HG02973 (cell line): ENCODE results near the gene MARCHF3.
"Not testable (repeated sequence)": the region's sequence is repeated elsewhere in the genome, so short reads cannot be mapped to it uniquely, and the experiment has no call there.

Experiments used
- ATAC-seq: cut with Tn5 transposase; IDR thresholded peaks from one replicate; pipeline ENCODE4 v1.9.1; 2021; ENCODE audit warnings: moderate library complexity; ENCODE audit not compliant: unreplicated experiment

Gene MARCHF3

DNA sequence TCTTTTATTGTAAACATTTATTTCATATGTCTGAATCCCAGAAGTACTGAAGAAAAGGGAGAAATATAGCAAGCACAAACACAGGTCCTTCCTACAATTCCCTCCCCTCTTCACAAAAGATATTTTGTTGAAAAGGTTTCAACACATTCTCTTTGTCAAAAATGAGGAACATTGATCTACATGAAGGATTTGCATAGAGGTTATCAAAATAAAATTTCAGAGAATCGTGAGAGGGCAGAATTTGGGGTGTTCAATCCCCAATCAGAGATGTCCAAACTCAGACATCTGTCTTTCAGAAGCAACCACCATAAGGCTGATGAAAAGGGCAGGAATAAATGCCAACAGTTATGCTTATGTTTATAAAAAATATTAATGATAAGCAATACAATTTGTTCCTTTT lies 69.2 kb downstream of the MARCHF3 start:
- no peak for ATAC-seq

DNA sequence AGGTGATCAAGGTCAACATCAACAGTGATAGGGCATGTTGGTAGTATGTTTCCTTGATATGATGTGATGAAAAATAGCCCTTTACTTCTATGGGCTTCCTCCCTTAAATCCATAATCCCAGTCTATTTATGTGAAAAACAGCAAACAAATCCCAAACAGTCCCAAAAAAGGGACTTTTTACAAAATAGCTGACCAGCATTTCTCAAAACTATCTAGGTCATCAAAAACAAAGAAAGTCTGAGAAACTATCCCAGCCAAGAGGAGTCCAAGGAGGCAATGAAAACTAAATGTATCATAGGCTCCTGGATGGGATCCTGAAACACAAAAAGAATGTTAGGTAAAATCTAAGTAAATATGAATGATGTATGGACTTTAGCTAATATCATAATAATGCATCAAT lies 71.2 kb downstream of the MARCHF3 start:
- ATAC-seq, result no peak

DNA sequence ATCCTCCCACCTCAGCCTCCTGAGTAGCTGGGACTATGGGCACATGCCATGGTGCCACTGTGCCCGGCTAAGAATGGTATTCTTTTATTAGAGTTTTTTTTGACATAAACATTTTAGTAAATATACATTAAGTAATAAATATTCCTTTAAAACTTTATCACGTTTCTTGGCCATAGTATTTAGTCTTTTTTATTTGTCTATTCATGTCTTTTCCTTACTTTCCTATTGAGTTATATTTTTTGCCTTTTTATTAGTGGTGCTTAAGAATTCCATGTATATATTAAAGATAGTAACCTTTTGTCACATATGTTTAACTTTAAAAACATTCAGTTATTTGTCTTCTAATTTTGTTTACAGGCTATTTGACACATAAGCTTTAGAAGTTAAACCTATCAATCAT lies 73.4 kb downstream of the MARCHF3 start:
- no peak for ATAC-seq

DNA sequence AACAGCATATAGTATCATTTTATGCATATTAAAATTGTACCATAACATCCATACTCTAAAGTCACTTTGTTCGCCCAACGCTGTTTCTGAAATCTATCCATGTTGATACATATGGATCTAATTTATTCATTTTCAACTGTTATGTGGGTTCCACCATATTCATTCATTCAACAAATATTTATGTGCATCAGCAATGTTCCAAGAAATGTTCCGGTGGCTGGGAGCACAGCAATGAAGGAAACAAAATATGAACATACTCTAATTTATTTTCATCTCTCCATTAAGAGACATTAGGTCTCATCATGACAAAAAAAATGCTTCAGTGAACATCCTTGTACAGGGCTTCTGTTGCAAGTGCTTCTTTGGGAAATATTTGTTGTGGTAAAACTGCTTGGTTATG lies 75.4 kb downstream of the MARCHF3 start:
- ATAC-seq, result no peak

DNA sequence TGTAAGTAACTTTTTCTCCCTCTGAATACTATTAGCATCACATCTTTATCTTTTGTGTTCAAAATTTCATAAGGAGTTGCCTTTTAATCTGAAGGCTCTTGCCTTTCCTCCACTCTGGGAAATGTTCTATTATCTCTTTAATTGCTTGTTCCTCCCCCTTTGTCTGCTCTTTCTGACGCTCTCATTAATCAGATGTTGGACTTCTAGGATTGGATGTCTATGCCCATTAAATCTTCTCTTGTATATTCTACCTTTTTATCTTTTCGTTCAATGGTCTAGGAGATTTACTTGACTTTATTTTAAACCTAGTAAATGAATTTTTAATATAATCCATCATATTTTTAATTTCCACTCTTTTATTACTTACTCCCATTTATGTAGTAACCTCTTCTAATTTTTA lies 76.7 kb downstream of the MARCHF3 start:
- no peak for ATAC-seq

DNA sequence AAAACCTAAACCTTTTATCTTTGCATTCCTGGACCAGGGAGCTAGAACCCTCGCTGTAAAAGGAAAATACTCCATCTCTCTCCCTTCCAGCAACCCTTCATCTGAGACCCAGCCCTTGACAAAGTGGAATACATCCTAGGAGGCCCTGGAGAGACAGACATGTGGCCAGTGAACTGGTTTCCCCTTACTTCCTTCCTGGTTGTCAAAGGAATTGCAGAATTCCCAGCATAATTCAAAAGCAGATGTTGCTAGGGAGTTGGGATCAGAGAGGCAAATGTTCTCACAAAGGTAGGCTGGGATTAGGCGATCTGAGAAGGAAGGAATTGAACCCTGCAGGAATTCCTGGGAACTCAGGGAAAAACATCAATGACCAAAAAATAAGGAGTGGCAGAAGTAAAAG lies 80.9 kb downstream of the MARCHF3 start:
- ATAC-seq, result no peak

DNA sequence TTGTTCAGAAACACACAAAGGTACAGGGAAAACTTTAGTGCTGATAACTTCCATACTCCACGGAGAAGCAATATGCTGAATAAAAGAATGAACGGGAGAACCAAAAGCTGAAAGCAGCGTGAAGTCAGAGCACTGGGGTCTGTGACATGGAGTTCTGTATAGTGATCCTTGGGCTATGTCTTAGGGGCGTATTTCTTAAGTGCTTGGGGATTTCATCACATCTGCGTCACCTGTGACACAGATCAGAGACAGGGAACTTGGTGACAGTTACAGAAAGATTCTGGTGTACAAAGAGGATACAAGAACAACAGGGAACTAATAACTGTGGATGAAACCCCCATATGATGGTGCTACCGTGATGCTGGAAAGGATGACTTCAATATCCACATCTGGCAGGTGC lies 81.9 kb downstream of the MARCHF3 start:
- no peak for ATAC-seq

DNA sequence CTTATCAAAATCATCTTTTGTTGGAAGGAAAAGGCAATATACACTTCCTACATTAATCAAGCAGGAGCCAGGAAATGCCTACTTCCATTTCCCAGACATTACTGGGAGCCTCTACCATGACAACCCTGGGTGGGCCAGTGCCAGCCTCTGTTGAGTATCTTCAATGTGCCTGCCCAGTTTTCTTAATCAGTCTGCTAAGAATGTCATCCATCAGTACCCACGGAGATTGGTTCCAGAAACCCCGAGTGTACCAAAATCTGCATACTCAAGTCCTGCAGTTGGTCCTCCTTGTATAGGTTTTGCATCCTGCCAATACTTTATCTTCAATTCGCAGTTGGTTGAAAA lies 82.4 kb downstream of the MARCHF3 start:
- ATAC-seq, result peak; percentile 11

DNA sequence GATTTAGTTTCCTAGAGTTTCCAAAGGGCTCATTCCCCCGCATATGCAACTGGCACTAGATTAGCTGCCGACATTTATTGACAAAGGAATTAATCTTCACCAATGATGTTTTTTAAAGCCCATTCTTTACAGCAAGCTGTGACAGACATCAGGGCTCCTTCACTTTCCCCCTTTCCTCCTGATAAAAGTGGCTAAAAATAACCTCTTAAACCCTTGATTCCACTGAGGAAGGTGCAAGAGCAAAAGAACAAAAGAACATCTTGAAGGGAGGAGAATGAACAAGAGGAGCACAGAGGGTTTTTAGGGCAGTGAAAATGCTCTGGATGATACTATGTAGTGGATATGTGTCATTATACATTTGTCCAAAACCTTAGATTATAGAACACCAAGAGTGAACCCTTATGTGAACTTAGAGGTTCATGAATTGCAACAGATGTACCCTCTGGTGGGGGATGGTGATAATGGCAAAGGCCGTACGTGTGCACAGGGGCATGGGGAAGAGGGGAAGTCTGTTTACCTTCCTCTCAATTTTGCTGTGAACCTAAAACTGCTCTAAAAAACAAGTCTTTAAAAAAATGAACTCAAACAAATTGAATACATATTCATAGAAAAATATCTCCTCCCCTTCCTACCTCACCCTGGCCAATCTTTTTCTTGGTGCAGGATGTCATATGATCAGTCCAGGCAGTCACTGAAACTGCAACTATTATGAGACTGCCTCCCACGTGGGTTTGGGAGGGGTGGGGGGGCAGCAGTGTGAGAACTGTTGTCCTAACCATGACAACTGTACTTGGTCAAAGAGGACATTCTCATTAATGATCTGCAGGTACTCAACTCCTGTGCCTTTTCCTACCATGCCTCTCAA lies 83.0 kb downstream of the MARCHF3 start:
- peak; percentile 97 for ATAC-seq

DNA sequence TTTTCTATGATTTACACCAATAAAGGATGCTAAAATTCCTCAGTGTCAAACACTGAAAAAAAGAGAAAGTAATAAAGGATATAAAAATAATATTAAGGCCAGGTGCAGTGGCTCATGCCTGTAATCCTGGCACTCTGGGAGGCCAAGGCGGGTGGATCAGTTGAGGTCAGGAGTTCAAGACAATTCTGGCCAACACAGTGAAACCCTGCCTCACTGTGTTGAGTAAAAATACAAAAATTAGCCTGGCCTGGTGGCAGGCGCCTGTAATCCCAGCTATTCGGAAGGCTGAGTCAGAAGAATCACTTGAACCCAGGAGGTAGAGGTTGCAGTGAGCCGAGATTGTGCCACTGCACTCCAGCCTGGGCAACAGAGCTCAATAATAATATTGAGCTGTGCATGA lies 87.5 kb downstream of the MARCHF3 start:
- not testable (repeated sequence) for ATAC-seq

DNA sequence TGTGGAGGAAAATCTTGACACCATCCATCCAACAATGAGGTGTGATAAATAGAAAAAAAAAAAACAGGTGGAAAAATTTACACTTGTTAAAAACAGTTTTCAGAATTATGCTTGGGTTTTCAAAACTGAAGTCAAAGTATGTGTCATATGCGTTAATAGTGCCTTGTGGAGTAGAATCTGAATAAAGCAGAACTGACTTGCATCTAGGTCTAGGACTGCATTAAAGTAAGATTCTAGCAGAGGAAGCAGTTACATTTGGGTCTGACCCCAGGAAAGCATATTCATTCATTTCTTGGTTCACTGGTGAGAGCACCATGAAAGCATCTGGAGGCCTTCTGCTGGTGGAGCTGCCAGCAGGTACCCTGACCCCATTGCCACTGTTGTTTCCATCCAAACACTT lies 89.0 kb downstream of the MARCHF3 start:
- ATAC-seq, result no peak

DNA sequence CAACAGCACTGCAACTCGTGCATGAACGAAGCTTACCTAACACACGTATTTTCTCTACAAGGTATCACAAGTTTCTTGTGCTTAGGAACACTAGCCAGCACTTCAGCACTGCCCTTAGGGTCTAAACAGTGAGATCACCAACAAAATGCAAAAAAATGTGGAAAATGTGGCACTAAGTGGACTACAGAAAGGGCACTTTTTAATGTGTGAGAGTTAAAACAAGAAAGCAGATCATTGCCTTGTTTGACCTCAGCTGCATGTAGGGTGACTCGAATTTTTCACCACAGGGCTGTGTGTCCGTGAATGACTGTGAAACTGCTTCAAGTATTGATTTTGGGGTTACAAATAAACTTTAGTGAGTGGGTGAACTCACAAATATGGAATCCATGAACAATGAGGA lies 90.5 kb downstream of the MARCHF3 start:
- no peak for ATAC-seq

DNA sequence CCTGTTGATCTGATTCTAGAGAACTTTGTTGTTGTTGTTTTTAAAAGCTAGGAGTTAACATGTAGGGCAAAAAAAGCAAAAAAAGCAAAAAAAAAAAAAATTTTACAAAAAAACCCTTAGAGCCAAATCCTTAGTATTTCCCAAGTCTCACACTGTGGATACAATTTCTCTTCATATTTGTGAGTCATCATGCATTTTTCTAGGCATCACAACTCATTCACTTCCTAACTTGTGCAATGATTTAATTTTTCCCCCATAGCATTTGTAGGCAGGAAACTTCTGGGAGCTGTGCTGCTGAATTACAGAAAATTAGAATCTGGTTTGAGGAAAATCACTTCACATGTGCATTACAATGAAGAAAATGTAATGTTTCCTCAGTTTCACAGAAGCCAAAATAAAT lies 91.9 kb downstream of the MARCHF3 start:
- no peak for ATAC-seq

DNA sequence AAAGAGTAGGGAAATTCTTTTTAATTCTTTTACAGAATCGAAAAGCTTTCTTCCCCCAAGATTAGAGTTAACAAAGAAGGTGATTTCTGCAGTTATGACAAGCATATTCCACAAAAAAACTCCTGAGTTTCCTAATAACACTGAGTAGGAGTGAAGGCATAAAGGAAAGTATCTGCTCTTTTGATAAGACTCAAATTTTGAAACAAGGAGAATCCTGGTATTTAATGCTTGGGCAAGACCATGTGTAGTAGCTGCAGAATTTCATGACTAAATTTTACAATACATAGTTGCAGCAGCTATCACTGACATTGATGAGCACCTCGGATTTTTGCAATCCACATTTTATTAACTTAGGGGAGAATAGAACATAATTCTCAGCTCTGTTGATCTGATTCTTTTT lies 92.6 kb downstream of the MARCHF3 start:
- no peak for ATAC-seq

DNA sequence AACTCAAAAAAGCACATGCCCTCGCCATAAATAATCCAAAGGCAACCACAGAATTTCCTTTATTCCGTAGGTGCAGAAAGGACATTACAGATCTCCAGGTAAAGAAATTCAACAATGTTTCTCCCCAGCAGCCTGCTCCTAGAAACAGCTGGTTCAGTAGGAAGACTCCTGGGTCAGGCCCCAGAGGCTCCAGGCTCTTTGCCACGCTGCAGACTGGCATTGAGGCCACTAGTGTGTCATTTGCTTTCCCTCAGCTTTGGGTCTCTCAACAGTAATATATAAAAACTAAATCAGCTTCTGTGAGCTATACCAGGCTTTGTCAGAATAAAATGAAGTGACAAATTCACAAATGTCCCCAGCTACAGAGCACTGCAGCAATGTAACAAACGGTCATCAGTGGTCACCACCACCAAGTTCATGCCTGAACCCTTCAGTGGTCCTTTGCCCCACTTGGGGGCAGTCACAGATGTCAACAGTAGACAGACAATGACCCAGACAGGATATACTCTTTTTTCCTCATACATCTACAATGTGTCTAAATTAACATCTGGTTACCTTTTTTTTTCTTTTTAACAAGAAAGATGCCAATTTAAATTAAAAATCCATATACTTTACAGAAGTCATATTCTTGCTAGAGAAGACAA lies 93.5 kb downstream of the MARCHF3 start:
- no peak for ATAC-seq

DNA sequence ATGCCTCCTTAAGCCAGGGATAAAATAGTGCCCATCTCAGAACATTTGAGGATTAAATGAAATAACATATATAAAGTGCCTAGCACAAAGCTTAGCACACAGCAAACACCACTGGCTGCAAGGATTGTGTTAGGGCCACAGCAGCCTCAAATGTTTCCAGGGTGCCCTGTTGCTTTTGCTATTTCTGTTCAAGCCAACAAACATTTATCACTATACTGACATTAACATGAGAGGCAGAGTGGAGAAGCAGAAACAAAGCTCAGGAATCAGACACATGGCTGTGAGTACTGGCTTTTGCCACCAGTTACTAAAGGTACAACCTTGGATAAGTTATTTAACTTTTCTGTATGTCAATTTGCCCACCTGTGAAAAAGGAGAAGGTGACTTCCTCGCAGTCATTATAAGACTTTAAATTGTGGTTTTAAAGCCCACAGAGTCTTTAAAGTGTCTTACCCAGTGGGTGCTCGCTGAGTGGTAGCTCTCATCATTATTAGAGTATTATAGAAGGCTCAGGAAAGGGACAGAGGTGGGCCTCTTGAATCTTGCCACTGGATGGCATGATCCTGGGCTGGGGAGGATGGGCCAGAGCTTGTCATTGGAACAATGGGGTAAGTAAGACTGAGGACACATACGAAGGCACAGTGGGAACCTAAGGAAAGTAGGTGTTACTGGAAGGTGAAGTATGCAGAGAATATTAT lies 98.2 kb downstream of the MARCHF3 start:
- ATAC-seq, result no peak

DNA sequence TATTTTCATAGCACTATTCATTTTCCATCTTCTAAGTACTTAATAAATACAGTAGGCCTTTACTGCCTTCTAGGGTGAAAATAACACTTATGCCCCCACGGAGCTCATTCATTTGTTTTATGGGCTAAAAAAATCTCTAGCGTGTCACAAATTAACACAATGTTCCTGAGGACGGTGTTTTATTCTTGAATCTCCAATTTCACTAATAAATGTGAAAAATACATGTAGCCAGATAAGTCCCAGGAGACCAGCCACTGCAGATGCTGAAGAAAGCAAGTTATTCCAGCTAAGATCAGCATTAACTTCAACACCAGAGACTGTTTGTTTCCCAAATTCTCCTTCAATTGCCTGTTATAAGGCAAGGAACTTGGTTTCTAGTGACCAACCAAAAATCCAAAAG lies 102.3 kb downstream of the MARCHF3 start:
- no peak for ATAC-seq

DNA sequence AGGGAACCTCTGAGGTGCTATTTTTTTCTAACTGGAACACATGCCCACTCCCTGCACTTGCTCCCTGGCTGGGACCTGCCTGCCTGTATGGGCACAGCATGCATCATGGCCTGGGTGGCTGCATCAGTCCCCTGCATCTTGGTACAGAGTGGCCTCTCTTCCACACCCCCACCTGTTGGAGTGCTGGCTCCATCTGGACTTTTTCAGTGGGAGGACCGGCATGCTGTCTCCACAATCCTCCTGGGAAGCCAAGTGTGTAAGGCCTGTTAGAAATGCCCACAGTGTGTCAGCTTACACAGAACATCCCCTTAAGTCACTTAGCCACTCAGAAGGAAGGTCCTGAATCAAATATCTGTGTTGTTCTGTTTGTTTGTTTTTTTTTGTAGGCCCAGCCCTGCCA lies 102.9 kb downstream of the MARCHF3 start:
- ATAC-seq, result no peak

DNA sequence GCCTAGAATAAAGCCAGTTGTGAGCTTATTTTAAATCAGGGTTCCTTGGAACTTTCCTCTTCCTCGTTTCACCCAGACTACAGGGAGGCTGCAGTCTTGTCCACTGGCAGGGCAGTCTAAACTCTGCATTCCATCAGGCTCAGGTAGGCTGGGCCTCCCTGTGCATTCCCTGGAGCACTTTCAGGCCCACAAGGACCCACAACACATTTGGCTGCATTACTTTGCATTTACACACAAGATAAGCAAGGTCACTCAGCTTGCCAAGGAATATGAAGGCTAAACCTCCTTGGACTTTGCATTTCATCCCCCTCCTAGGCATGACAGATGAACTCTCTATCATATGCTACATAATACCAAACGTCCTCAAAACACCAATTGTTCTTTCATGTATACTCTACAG lies 104.2 kb downstream of the MARCHF3 start:
- no peak for ATAC-seq

DNA sequence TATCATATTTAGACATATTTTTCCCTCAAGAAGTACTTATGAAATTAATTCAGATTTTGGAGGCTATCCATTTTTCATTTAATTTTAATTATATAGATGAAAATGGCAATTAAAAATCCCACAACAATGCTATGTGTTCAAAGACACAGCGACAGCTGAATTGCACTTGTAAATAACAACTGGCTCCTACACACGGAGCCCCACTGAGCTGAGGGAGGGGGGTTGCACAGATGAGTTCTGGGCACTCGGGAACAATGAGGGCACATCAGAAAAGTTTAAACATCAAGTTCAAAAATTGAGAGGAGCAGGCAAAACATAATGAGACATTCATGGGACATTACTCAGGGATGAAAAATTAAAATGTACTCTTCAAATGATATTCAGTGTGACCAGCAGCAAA lies 104.9 kb downstream of the MARCHF3 start:
- no peak for ATAC-seq

DNA sequence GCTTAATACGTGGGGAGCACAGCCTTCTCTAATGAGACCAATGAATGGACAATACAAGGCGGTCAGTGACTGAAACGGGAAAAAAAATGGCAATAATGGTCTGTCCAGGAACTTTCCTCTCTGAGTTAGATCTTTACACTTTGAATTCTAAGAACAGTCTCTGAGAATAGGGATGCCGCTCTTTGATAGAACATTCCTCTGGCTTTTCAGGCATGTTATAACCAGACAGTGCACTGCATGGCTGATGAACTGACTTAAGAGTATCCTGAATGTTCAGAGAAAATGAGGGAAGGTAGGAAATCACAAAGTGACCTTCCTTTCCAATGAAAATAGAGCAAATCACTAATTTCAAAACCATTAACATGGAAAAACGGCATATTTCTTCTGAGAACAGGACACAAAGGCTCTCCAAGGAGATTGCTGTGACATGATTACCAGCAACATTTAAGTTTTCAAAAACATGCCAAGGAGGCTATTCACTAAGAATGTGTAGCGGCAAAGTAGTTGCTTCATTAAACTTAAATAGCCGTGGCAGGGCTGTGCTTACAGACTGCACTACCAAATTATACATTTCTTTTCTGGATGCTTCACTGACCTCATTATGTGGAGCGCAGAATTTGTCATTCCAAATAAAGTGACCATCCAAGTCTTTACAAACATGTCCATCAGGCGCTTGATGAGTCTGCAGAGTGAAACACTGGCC lies 105.9 kb downstream of the MARCHF3 start:
- no peak for ATAC-seq
